Thyroid gland (tissue), 4 donors: Measurements from ENCODE around the gene EDRF1.

Experiments used
- POLR2A ChIP-seq, 2 donors: fragments of 450-650 bp; IDR thresholded peaks; one replicate each; pipeline ENCODE4 v1.6.1; 2017; ENCODE audit warnings: antibody characterized with exemption in 2 of 2, mild to moderate bottlenecking in 2 of 2, moderate library complexity in 1 of 2
- TF ChIP-seq, protein P1 (sequence below), 6 experiments: fragments of 200-600 bp in 3 of 6; fragments of 450-650 bp in 3 of 6; sonication (generic) in 3 of 6; IDR thresholded peaks; one replicate each; pipeline ENCODE4 v1.5.1; 2016 to 2019; ENCODE audit warnings: antibody characterized with exemption in 6 of 6, mild to moderate bottlenecking in 2 of 6, inconsistent platforms in 1 of 6, moderate library complexity in 1 of 6

DNA sequence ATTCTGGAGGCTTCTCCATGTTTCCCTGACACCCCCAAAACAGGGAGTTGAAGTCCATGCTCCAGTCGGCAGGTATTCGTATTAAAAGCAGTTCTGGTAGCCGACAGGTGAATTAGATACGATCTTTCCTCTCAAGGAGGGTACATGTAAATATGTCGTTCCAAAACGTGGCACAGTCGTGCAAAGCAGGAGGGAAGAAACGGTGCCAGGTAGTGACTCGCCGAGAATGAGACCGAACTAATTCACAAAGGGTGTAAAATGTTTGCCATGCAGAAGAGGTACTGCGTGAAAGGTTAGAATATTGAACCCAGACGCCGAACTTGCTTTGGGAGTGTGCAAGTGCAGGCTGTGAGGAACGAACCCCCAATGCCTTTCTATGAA is 483 bp downstream of the EDRF1 start:
- no peak for TF ChIP-seq POLR2A (IDR thresholded peaks at IDR 0.05)
- TF ChIP-seq, protein P1, sequence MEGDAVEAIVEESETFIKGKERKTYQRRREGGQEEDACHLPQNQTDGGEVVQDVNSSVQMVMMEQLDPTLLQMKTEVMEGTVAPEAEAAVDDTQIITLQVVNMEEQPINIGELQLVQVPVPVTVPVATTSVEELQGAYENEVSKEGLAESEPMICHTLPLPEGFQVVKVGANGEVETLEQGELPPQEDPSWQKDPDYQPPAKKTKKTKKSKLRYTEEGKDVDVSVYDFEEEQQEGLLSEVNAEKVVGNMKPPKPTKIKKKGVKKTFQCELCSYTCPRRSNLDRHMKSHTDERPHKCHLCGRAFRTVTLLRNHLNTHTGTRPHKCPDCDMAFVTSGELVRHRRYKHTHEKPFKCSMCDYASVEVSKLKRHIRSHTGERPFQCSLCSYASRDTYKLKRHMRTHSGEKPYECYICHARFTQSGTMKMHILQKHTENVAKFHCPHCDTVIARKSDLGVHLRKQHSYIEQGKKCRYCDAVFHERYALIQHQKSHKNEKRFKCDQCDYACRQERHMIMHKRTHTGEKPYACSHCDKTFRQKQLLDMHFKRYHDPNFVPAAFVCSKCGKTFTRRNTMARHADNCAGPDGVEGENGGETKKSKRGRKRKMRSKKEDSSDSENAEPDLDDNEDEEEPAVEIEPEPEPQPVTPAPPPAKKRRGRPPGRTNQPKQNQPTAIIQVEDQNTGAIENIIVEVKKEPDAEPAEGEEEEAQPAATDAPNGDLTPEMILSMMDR (IDR thresholded peaks at IDR 0.05): no peak
